Prostate gland (tissue), 2 donors: ENCODE data around the gene MS4A15. TPM values are rescaled to one million over a fixed set of nuclear protein-coding genes. Genes with fewer than 3 reads are reported as not detected.
"Not testable (repeated sequence)": the region's sequence is repeated elsewhere in the genome, so short reads cannot be mapped to it uniquely, and the experiment has no call there.

Experiments
- DNase-seq: peaks from one replicate; pipeline ENCODE4 v3.0.0-alpha.2; 2019; ENCODE audit warnings: low spot score
- H3K27ac ChIP-seq, 2 donors: fragments of 200-600 bp; sonication (generic); 2 replicates each; pipeline ENCODE4 v1.5.1; 2017 to 2019
- H3K27me3 ChIP-seq: fragments of 200-600 bp; sonication (generic); replicated peaks from 2 replicates; pipeline ENCODE4 v1.5.1; 2019; ENCODE audit not compliant: insufficient read depth
- H3K36me3 ChIP-seq, 2 donors: fragments of 200-600 bp; sonication (generic); 1 replicate in 1 of 2; 2 replicates in 1 of 2; pipeline versions ENCODE4 v1.5.1 to v1.8.1; 2017 to 2019
- H3K4me1 ChIP-seq: fragments of 200-600 bp; sonication (generic); replicated peaks from 2 replicates; pipeline ENCODE4 v1.5.1; 2019
- H3K4me3 ChIP-seq, 2 donors: fragments of 200-600 bp; sonication (generic); 2 replicates each; pipeline ENCODE4 v1.5.1; 2017 to 2019
- H3K9me3 ChIP-seq: fragments of 200-600 bp; sonication (generic); 2 replicates; pipeline ENCODE4 v1.5.1; 2017
- CTCF ChIP-seq, 4 experiments: fragments of 200-600 bp in 2 of 4; fragments of 450-650 bp in 2 of 4; sonication (generic) in 2 of 4; IDR thresholded peaks; 1 replicate in 3 of 4; 2 replicates in 1 of 4; pipeline ENCODE4 v1.5.1; 2016 to 2019; ENCODE audit warnings: antibody characterized with exemption in 4 of 4, mild to moderate bottlenecking in 2 of 4, moderate library complexity in 2 of 4
- POLR2A ChIP-seq: fragments of 450-650 bp; IDR thresholded peaks from one replicate; pipeline ENCODE4 v1.6.1; 2016; ENCODE audit warnings: antibody characterized with exemption, mild to moderate bottlenecking
- POLR2AphosphoS5 ChIP-seq: sonication (generic); formaldehyde crosslinking; IDR thresholded peaks from one replicate; pipeline ENCODE4 v1.6.1; 2017; ENCODE audit warnings: antibody characterized with exemption
- WGBS: methylation state at CpG from one replicate; pipeline ENCODE4 v1.1.5; 2018; 5-methylcytosine and 5-hydroxymethylcytosine counted together
- intact Hi-C: fragments of 100-400 bp; cut with DNase I; formaldehyde crosslinking; loops from one replicate; pipeline ENCODE4 v1.14.2; 2022
- total RNA-seq, 2 donors: library from RNA; depleted of rRNA; stranded (reverse); fragments of >200 nt; gene quantifications; one replicate each; pipeline ENCODE4 v1.1.0, GENCODE V29; 2016

The MS4A15 gene
- total RNA-seq, 2 donors from 2014 or later = not detected

GRCh38 chr11:60813324-60813723, 56.7 kb downstream of the MS4A15 start:
- Histone ChIP-seq H3K27me3 (no peaks in the 10 kb centered on the region), H3K27ac (no peak overlapping the region), H3K36me3 (no peaks in the 10 kb centered on the region), H3K9me3 (no peaks in the 10 kb centered on the region), H3K4me3 (no peak overlapping the region), H3K4me1 (no peaks in the 10 kb centered on the region)
- intact Hi-C loops = no loop called here
- TF ChIP-seq CTCF (IDR thresholded peaks at IDR 0.05) (no peak), POLR2AphosphoS5 (no peak), POLR2A (no peak)
- DNase-seq = no peak
- 100% methylated on average over 1 of the region's 1 CpG for WGBS

GRCh38 chr11:60814112-60814511, 57.4 kb downstream of the MS4A15 start:
- Histone ChIP-seq H3K9me3 (no peaks in the 10 kb centered on the region), H3K27me3 (no peaks in the 10 kb centered on the region), H3K4me3 (no peak overlapping the region), H3K4me1 (no peaks in the 10 kb centered on the region), H3K27ac (no peak overlapping the region), H3K36me3 (no peaks in the 10 kb centered on the region)
- TF ChIP-seq POLR2A = no peak
- TF ChIP-seq POLR2AphosphoS5 = no peak
- no peak for TF ChIP-seq CTCF (IDR thresholded peaks at IDR 0.05)
- intact Hi-C loops = no loop called here
- no peak for DNase-seq
- WGBS = 98% methylated on average over 2 of the region's 2 CpGs

- H3K4me3 ChIP-seq = no peak overlapping the region
- 95% methylated on average over 2 of the region's 2 CpGs for whole genome bisulfite sequencing
- DNase-seq = no peak
- intact Hi-C loops = no loop called here
- H3K27ac ChIP-seq = no peak overlapping the region
- no peaks in the 10 kb centered on the region for H3K36me3 ChIP-seq
- TF ChIP-seq CTCF (IDR thresholded peaks at IDR 0.05) (no peak), POLR2AphosphoS5 (no peak), POLR2A (no peak)
- H3K9me3 ChIP-seq = no peaks in the 10 kb centered on the region
- H3K27me3 ChIP-seq = no peaks in the 10 kb centered on the region
- H3K4me1 ChIP-seq = no peaks in the 10 kb centered on the region
Observed at GRCh38 chr11:60816590-60817157, 60.0 kb downstream of the MS4A15 start.

GRCh38 chr11:60818057-60818456, 61.4 kb downstream of the MS4A15 start:
- DNase-seq = no peak
- no peaks in the 10 kb centered on the region for H3K27me3 ChIP-seq
- WGBS = 84% methylated on average over 4 of the region's 4 CpGs
- H3K4me1 ChIP-seq = no peaks in the 10 kb centered on the region
- no peaks in the 10 kb centered on the region for H3K36me3 ChIP-seq
- no peak overlapping the region for H3K4me3 ChIP-seq
- intact Hi-C loops = no loop called here
- H3K9me3 ChIP-seq = no peaks in the 10 kb centered on the region
- TF ChIP-seq CTCF (IDR thresholded peaks at IDR 0.05) (no peak), POLR2A (no peak), POLR2AphosphoS5 (no peak)
- no peak overlapping the region for H3K27ac ChIP-seq

- Histone ChIP-seq H3K27ac (no peak overlapping the region), H3K36me3 (no peaks in the 10 kb centered on the region), H3K27me3 (no peaks in the 10 kb centered on the region), H3K4me1 (no peaks in the 10 kb centered on the region), H3K9me3 (no peaks in the 10 kb centered on the region), H3K4me3 (no peak overlapping the region)
- DNase-seq = no peak
- intact Hi-C loops = no loop called here
- TF ChIP-seq CTCF (IDR thresholded peaks at IDR 0.05) (no peak), POLR2A (no peak), POLR2AphosphoS5 (no peak)
- 52% methylated on average over 15 of the region's 15 CpGs for WGBS
Observed at GRCh38 chr11:60821827-60822599, 65.3 kb downstream of the MS4A15 start.

- DNase-seq, H3K27ac ChIP-seq, H3K4me1 ChIP-seq, intact Hi-C loops, H3K9me3 ChIP-seq, H3K36me3 ChIP-seq, H3K4me3 ChIP-seq, H3K27me3 ChIP-seq: not testable (repeated sequence)
- 94% methylated on average over 5 of the region's 5 CpGs for WGBS
Observed at GRCh38 chr11:60823745-60824306, 67.2 kb downstream of the MS4A15 start.
